HepG2 (cell line): Measurements from ENCODE around the gene SYNGR4. TPM values are rescaled to one million over a fixed set of nuclear protein-coding genes. Genes with fewer than 3 reads are reported as not detected.

Source experiments
- ATAC-seq: fragments of 200-7000 bp; cut with Tn5 transposase; 3 replicates; pipeline ENCODE4 v1.9.1; 2020; ENCODE audit warnings: mild to moderate bottlenecking, moderate library complexity
- BruUV-seq: library from RNA; stranded (reverse); fragments of 400-500 nt; replicated peaks from 2 replicates; lab custom pipeline; 2021; lab: Mats Ljungman, UMichigan
- CTCF ChIA-PET: fragments of 300-600 bp; formaldehyde crosslinking; extraction: SDS; loops from one replicate; lab custom pipeline; 2021; ENCODE audit warnings: low total read pairs, inconsistent platforms, low intra/inter-chr PET ratio; lab: Yijun Ruan, JAX
- POLR2A ChIA-PET: fragments of 350-600 bp; sonication (Branson Sonifier 250); formaldehyde crosslinking; loops from one replicate; lab custom pipeline; 2020; ENCODE audit warnings: antibody characterized with exemption, inconsistent platforms; lab: Yijun Ruan, JAX
- DNase-seq: peaks from one replicate; pipeline ENCODE4 v3.0.0-alpha.2; 2015; ENCODE audit warnings: low spot score
- FAIRE-seq: peaks from 3 replicates; lab custom pipeline; 2011; peaks lifted over from hg19 to GRCh38; lab: Jason Lieb, UNC
- H2AFZ ChIP-seq: one replicate; pipeline ENCODE4 v1.6.1; 2011; ENCODE audit warnings: low read length, inconsistent platforms
- H3K27ac ChIP-seq: fragments of 300-600 bp; 3 replicates; pipeline ENCODE4 v1.8.0; 2011; ENCODE audit warnings: mixed run types, mild to moderate bottlenecking, mixed read lengths, low read length, inconsistent platforms; ENCODE audit not compliant: insufficient read depth; ENCODE audit errors: extremely low read length
- H3K27me3 ChIP-seq, 2 experiments: fragments of 200-600 bp in 1 of 2; 2 replicates in 1 of 2; 3 replicates in 1 of 2; pipeline versions ENCODE4 v1.6.0 to v1.8.0; 2011; ENCODE audit warnings: low read length in 2 of 2, mild to moderate bottlenecking in 2 of 2, moderate library complexity in 2 of 2, inconsistent platforms in 1 of 2; ENCODE audit not compliant: insufficient read depth in 2 of 2, control insufficient read depth in 1 of 2
- H3K36me3 ChIP-seq, 2 experiments: fragments of 200-600 bp in 1 of 2; replicated peaks in 1 of 2; 2 replicates in 1 of 2; 3 replicates in 1 of 2; pipeline versions ENCODE4 v1.5.1 to v1.8.0; 2011; ENCODE audit warnings: low read length in 2 of 2, inconsistent platforms in 1 of 2; ENCODE audit not compliant: insufficient read depth in 2 of 2, control insufficient read depth in 1 of 2
- H3K4me1 ChIP-seq: 2 replicates; pipeline ENCODE4 v1.5.1; 2012; ENCODE audit warnings: low read length, inconsistent platforms; ENCODE audit not compliant: insufficient read depth
- H3K4me2 ChIP-seq: 2 replicates; pipeline ENCODE4 v1.6.0; 2011; ENCODE audit warnings: low read depth, low read length, inconsistent platforms
- H3K4me3 ChIP-seq, 3 experiments: fragments of 200-600 bp in 1 of 3; sonication (generic), shearing (Covaris generic) in 1 of 3; replicated peaks in 1 of 3; 2 replicates each; pipeline ENCODE4 v1.5.1; 2011 to 2016; ENCODE audit warnings: low read length in 3 of 3, inconsistent platforms in 2 of 3, low read depth in 2 of 3, mild to moderate bottlenecking in 2 of 3, control low read depth in 1 of 3, mixed read lengths in 1 of 3; ENCODE audit not compliant: insufficient read depth in 1 of 3
- H3K79me2 ChIP-seq: one replicate; pipeline ENCODE4 v1.6.1; 2011; ENCODE audit warnings: low read length, inconsistent platforms; ENCODE audit not compliant: insufficient read depth
- H3K9ac ChIP-seq: 2 replicates; pipeline ENCODE4 v1.6.0; 2011; ENCODE audit warnings: mild to moderate bottlenecking, low read depth, low read length, inconsistent platforms; ENCODE audit not compliant: insufficient read depth
- H3K9me3 ChIP-seq: 2 replicates; pipeline ENCODE4 v1.5.1; 2012; ENCODE audit warnings: mild to moderate bottlenecking, low read length
- H4K20me1 ChIP-seq: 2 replicates; pipeline ENCODE4 v1.6.0; 2011; ENCODE audit warnings: inconsistent platforms, mild to moderate bottlenecking, low read length, moderate library complexity; ENCODE audit not compliant: insufficient read depth
- BATF2 ChIP-seq: sonication (generic); formaldehyde crosslinking; IDR thresholded peaks from 2 replicates; pipeline ENCODE4 v1.8.0; 2022; ENCODE audit warnings: mild to moderate bottlenecking, missing genetic modification reagents, moderate library complexity
- EZH2 ChIP-seq: conservative IDR thresholded peaks from 2 replicates; pipeline ENCODE4 v1.6.1; 2012; ENCODE audit warnings: mild to moderate bottlenecking, low read depth, low read length, moderate library complexity
- GLI4 ChIP-seq: sonication (generic); formaldehyde crosslinking; IDR thresholded peaks from 2 replicates; pipeline ENCODE4 v1.5.1; 2020; ENCODE audit warnings: missing genetic modification reagents, mild to moderate bottlenecking, moderate library complexity, borderline replicate concordance
- KLF11 ChIP-seq: IDR thresholded peaks from 2 replicates; pipeline ENCODE4 v1.6.1; 2016; ENCODE audit warnings: missing compliant biosample characterization
- MTF2 ChIP-seq: sonication (generic); formaldehyde crosslinking; IDR thresholded peaks from 2 replicates; pipeline ENCODE4 v1.5.0; 2020; ENCODE audit warnings: missing genetic modification reagents, borderline replicate concordance
- NFIC ChIP-seq: IDR thresholded peaks from 2 replicates; pipeline ENCODE4 v1.6.1; 2012; ENCODE audit warnings: mild to moderate bottlenecking, low read length, inconsistent platforms
- NFKB2 ChIP-seq: sonication (generic); formaldehyde crosslinking; IDR thresholded peaks from 2 replicates; pipeline ENCODE4 v1.4.0; 2020; ENCODE audit warnings: missing genetic modification reagents, borderline replicate concordance
- NR2C2 ChIP-seq: sonication (generic); formaldehyde crosslinking; IDR thresholded peaks from 2 replicates; pipeline ENCODE4 v1.4.0; 2020; ENCODE audit warnings: missing genetic modification reagents, mild to moderate bottlenecking, moderate library complexity, borderline replicate concordance
- POLR2AphosphoS5 ChIP-seq: IDR thresholded peaks from 2 replicates; pipeline ENCODE4 v1.6.1; 2012; ENCODE audit warnings: low read depth, low read length
- SSRP1 ChIP-seq: IDR thresholded peaks from 2 replicates; pipeline ENCODE4 v1.6.1; 2016; ENCODE audit warnings: control low read depth
- TARDBP ChIP-seq: sonication (generic); formaldehyde crosslinking; IDR thresholded peaks from 2 replicates; pipeline ENCODE4 v1.8.0; 2022; ENCODE audit warnings: mild to moderate bottlenecking, missing genetic modification reagents
- ZGPAT ChIP-seq: IDR thresholded peaks from 2 replicates; pipeline ENCODE4 v1.6.1; 2016; ENCODE audit warnings: mild to moderate bottlenecking
- ZSCAN22 ChIP-seq: sonication (generic); formaldehyde crosslinking; IDR thresholded peaks from 2 replicates; pipeline ENCODE4 v1.4.0; 2020; ENCODE audit warnings: mild to moderate bottlenecking, missing genetic modification reagents
- WGBS: methylation state at CpG from one replicate; pipeline ENCODE4 v1.1.6; 2017; ENCODE audit warnings: low lambda C conversion rate; 5-methylcytosine and 5-hydroxymethylcytosine counted together
- in situ Hi-C: cut with HindIII; loops from 2 replicates; pipeline ENCODE4 v1.10.0; 2017; ENCODE audit warnings: low pct_unique_long_range_greater_than_20kb; ENCODE audit not compliant: extremely low pct_ligation_motif_present
- intact Hi-C: fragments of 100-400 bp; cut with micrococcal nuclease; formaldehyde crosslinking; loops from one replicate; pipeline ENCODE4 v1.10.0; 2022; ENCODE audit not compliant: unreplicated experiment
- polyA plus RNA-seq, 8 experiments: library from polyadenylated mRNA; depleted of rRNA in 3 of 8; stranded (reverse) in 7 of 8; unstranded in 1 of 8; fragments of >200 nt; fragmentation: Illumina TruSeq in 4 of 8; extraction: Trizol in 4 of 8; gene quantifications; 2 replicates each; pipeline versions ENCODE4 v1.2.1 to v1.2.3, GENCODE V29; 2011 to 2016; ENCODE audit warnings: low read depth in 4 of 8, missing spikeins in 1 of 8, mixed read lengths in 1 of 8; ENCODE audit not compliant: insufficient read depth in 1 of 8
- total RNA-seq, 5 experiments: library from RNA; depleted of rRNA; stranded (reverse); fragments of >200 nt; fragmentation: Illumina TruSeq; extraction: Trizol; gene quantifications; 2 replicates each; pipeline ENCODE4 v1.2.3, GENCODE V29; 2016; ENCODE audit warnings: low read depth in 1 of 5
- TF ChIP-seq, protein P1 (sequence below): IDR thresholded peaks from 2 replicates; pipeline ENCODE4 v1.6.1; 2012; ENCODE audit warnings: inconsistent platforms
- TF ChIP-seq, protein P2 (sequence below): sonication (generic); formaldehyde crosslinking; conservative IDR thresholded peaks from 2 replicates; pipeline ENCODE4 v1.4.0; 2020; ENCODE audit warnings: missing genetic modification reagents
- TF ChIP-seq, protein P3 (sequence below): sonication (generic); formaldehyde crosslinking; IDR thresholded peaks from 2 replicates; pipeline ENCODE4 v1.4.0; 2020; ENCODE audit warnings: missing genetic modification reagents

Gene SYNGR4
- total and polyA plus RNA-seq, 2 of the 13 experiments (the other 11 are each of a cell fraction or from before 2014, with no cell fraction given) = not detected

DNA sequence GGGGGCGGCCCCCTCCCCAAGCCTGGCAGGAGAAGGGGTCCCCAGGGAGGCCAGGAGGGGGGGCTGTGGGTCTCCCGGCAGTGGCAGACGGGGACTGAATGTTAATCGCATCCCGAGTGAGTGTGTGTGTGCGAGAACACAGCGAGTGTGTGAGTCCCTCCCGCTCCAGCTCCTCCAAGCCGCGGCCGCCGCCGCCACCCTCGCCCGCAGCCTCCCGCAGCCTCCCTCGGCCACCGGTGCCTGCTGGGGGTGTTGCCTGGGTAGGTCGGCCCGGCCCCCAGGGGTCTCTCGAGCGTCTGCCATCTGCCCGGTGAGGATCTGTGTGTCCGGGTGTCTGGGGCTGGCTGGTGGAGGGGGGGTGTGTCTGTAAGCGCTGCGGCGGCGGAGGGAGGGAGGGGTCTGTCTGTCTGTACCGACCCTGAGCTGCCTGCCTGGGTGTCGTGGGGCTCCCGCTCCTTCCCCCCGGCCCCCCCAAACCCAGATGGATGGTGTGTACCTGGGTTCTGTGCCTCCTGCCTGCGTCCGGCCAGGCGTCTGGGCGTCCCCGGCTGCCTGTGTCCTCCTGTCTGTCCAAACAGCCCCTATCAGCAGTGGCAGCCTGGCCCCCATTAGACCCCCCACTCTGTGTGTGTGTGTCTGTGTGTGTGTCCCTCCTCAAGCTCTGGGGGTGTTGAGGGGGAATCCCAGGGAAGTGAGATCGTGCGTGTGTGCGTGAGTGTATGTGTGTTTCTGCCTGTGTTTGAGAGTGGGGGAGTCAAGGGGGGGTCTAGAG lies 29.6 kb downstream of the SYNGR4 start, which contains the start of gene GRIN2D:
GRIN2D (plus strand) TSS at position 110 of the 772 bp plus-strand sequence. CDS start 4,725 bp downstream, outside the sequence.
- H4K20me1 ChIP-seq = peaks cover 4% of the 10 kb centered on the region; the same call in 1 of the 2 replicates
- intact Hi-C loops (loop anchor here (5.0 kb wide), 2 partner anchors 41 to 71 kb away; a partner anchor contains a TSS), in situ Hi-C loops (loop anchor here (5.0 kb wide), 2 partner anchors 41 to 76 kb away; no protein-coding TSS in a partner anchor)
- FAIRE-seq (no peak), DNase-seq (no peak), ATAC-seq (peak; percentile 28)
- H3K27me3 ChIP-seq = peaks cover 11 to 50% of the 10 kb centered on the region in 2 experiments
- H2AFZ ChIP-seq = no peak within 1 kb of the TSS
- peaks cover 79% of the 10 kb centered on the region for H3K4me1 ChIP-seq
- WGBS = 4% methylated on average over 6 of the region's 40 CpGs
- peak within 1 kb of the TSS; percentile 41 to 71 (median 56); a peak in 5 of 6 replicates for H3K4me3 ChIP-seq
- H3K9me3 ChIP-seq = no peaks in the 10 kb centered on the region
- CTCF ChIA-PET = no interaction called here
- POLR2A ChIA-PET = interaction anchor here (0.6 to 1.8 kb wide), 3 partner anchors 30 to 67 kb away, joined by 3 to 6 read pairs (median 3); partner anchors contain the start of genes SYNGR4 and TMEM143
- BruUV-seq = no TSS peak
- H3K36me3 ChIP-seq = peaks cover 0 to 8% of the 10 kb centered on the region in 2 experiments; a peak in 2 of 5 replicates
- H3K4me2 ChIP-seq = peak within 1 kb of the TSS; percentile 88
- no peak within 1 kb of the TSS for H3K27ac ChIP-seq
- peak within 1 kb of the TSS; percentile 46 for H3K9ac ChIP-seq
- peaks cover 16% of the 10 kb centered on the region for H3K79me2 ChIP-seq
- TF ChIP-seq EZH2 (peak; percentile 32; the same call in 1 of the 2 replicates), ZGPAT (peak; percentile 33; the same call in 1 of the 2 replicates), NR2C2 (CRISPR knock-in tag) (no peak), POLR2AphosphoS5 (no peak), BATF2 (peak; percentile 53; the same call in 1 of the 2 replicates), SSRP1 (no peak), NFKB2 (CRISPR knock-in tag) (no peak), TARDBP (CRISPR knock-in tag) (0 out of 2 replicates have a peak, but pooled peaks have one; percentile 16), MTF2 (CRISPR knock-in tag) (peak; percentile 29; the same call in 1 of the 2 replicates), GLI4 (CRISPR knock-in tag) (no peak), NFIC (no peak), KLF11 (CRISPR knock-in tag) (no peak), ZSCAN22 (0 out of 2 replicates have a peak, but pooled peaks have one; percentile 19)
- TF ChIP-seq, protein P1, sequence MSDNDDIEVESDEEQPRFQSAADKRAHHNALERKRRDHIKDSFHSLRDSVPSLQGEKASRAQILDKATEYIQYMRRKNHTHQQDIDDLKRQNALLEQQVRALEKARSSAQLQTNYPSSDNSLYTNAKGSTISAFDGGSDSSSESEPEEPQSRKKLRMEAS = no peak
- TF ChIP-seq, protein P2, sequence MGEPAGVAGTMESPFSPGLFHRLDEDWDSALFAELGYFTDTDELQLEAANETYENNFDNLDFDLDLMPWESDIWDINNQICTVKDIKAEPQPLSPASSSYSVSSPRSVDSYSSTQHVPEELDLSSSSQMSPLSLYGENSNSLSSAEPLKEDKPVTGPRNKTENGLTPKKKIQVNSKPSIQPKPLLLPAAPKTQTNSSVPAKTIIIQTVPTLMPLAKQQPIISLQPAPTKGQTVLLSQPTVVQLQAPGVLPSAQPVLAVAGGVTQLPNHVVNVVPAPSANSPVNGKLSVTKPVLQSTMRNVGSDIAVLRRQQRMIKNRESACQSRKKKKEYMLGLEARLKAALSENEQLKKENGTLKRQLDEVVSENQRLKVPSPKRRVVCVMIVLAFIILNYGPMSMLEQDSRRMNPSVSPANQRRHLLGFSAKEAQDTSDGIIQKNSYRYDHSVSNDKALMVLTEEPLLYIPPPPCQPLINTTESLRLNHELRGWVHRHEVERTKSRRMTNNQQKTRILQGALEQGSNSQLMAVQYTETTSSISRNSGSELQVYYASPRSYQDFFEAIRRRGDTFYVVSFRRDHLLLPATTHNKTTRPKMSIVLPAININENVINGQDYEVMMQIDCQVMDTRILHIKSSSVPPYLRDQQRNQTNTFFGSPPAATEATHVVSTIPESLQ = no peak
- TF ChIP-seq, protein P3, sequence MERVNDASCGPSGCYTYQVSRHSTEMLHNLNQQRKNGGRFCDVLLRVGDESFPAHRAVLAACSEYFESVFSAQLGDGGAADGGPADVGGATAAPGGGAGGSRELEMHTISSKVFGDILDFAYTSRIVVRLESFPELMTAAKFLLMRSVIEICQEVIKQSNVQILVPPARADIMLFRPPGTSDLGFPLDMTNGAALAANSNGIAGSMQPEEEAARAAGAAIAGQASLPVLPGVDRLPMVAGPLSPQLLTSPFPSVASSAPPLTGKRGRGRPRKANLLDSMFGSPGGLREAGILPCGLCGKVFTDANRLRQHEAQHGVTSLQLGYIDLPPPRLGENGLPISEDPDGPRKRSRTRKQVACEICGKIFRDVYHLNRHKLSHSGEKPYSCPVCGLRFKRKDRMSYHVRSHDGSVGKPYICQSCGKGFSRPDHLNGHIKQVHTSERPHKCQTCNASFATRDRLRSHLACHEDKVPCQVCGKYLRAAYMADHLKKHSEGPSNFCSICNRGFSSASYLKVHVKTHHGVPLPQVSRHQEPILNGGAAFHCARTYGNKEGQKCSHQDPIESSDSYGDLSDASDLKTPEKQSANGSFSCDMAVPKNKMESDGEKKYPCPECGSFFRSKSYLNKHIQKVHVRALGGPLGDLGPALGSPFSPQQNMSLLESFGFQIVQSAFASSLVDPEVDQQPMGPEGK (CRISPR knock-in tag) = peak; percentile 35; the same call in 1 of the 2 replicates
